ENCODE measurements around the gene MRC2.

Gene MRC2

GRCh38 chr17:62662855-62663254 lies 35.4 kb downstream of the MRC2 start:
- ATAC-seq (no peak), DNase-seq (no peak)
- H3K4me1 Mint-ChIP-seq: peaks cover 10% of the 10 kb centered on the region
- no peak overlapping the region for H3K27ac Mint-ChIP-seq
- no peak overlapping the region for H3K4me3 Mint-ChIP-seq
- H3K9me3 Mint-ChIP-seq: peaks cover 17 to 23% of the 10 kb centered on the region in 2 donors
- H3K27me3 Mint-ChIP-seq: no peaks in the 10 kb centered on the region

- ATAC-seq (no peak), DNase-seq (no peak)
- no peak overlapping the region for H3K4me3 Mint-ChIP-seq
- no peaks in the 10 kb centered on the region for H3K27me3 Mint-ChIP-seq
- peaks cover 17 to 23% of the 10 kb centered on the region in 2 donors for H3K9me3 Mint-ChIP-seq
- H3K27ac Mint-ChIP-seq: peak overlapping the region in 1 of 2 donors; percentile 56
- H3K4me1 Mint-ChIP-seq: peaks cover 13% of the 10 kb centered on the region
Measured at GRCh38 chr17:62663304-62663703, 35.8 kb downstream of the MRC2 start.

- Mint-ChIP-seq H3K4me3 (no peak overlapping the region), H3K27me3 (no peaks in the 10 kb centered on the region), H3K9me3 (peaks cover 16 to 22% of the 10 kb centered on the region in 2 donors), H3K4me1 (peaks cover 20% of the 10 kb centered on the region), H3K27ac (no peak overlapping the region)
- DNase-seq: no peak
- ATAC-seq: no peak
Measured at GRCh38 chr17:62664336-62665120, 37.1 kb downstream of the MRC2 start.

GRCh38 chr17:62665599-62665998 lies 38.1 kb downstream of the MRC2 start:
- Mint-ChIP-seq H3K4me1 (peaks cover 20% of the 10 kb centered on the region), H3K27ac (no peak overlapping the region), H3K4me3 (no peak overlapping the region)

GRCh38 chr17:62666061-62666800 lies 38.8 kb downstream of the MRC2 start:
- peak; percentile 45 for ATAC-seq
- no peak overlapping the region for H3K4me3 Mint-ChIP-seq
- peaks cover 4 to 5% of the 10 kb centered on the region in 2 donors for H3K9me3 Mint-ChIP-seq

More at GRCh38 chr17:62665599-62665998, 38.1 kb downstream of the MRC2 start:
- no peak for DNase-seq
- no peak for ATAC-seq
- H3K27me3 Mint-ChIP-seq: no peaks in the 10 kb centered on the region
- peaks cover 9 to 12% of the 10 kb centered on the region in 2 donors for H3K9me3 Mint-ChIP-seq

GRCh38 chr17:62666801-62667591 lies 39.5 kb downstream of the MRC2 start:
- Mint-ChIP-seq H3K4me3 (no peak overlapping the region), H3K27me3 (no peaks in the 10 kb centered on the region), H3K9me3 (no peaks in the 10 kb centered on the region), H3K4me1 (peaks cover 21% of the 10 kb centered on the region), H3K27ac (no peak overlapping the region)
- DNase-seq: no peak
- peak; percentile 59 for ATAC-seq

More at GRCh38 chr17:62666061-62666800, 38.8 kb downstream of the MRC2 start:
- DNase-seq: no peak
- peaks cover 20% of the 10 kb centered on the region for H3K4me1 Mint-ChIP-seq
- no peaks in the 10 kb centered on the region for H3K27me3 Mint-ChIP-seq
- no peak overlapping the region for H3K27ac Mint-ChIP-seq

- H3K4me1 Mint-ChIP-seq: peaks cover 25% of the 10 kb centered on the region
- ATAC-seq (no peak), DNase-seq (no peak)
- no peaks in the 10 kb centered on the region for H3K27me3 Mint-ChIP-seq
- no peaks in the 10 kb centered on the region for H3K9me3 Mint-ChIP-seq
- H3K4me3 Mint-ChIP-seq: no peak overlapping the region
- H3K27ac Mint-ChIP-seq: peak overlapping the region in 1 of 2 donors; percentile 34
Measured at GRCh38 chr17:62668091-62668804, 40.8 kb downstream of the MRC2 start.

- DNase-seq (no peak), ATAC-seq (no peak)
- Mint-ChIP-seq H3K27me3 (no peaks in the 10 kb centered on the region), H3K4me1 (peaks cover 20% of the 10 kb centered on the region), H3K9me3 (no peaks in the 10 kb centered on the region), H3K4me3 (no peak overlapping the region), H3K27ac (no peak overlapping the region)
Measured at GRCh38 chr17:62670202-62670821, 42.8 kb downstream of the MRC2 start.

- H3K27ac Mint-ChIP-seq: no peak overlapping the region
- peaks cover 20% of the 10 kb centered on the region for H3K4me1 Mint-ChIP-seq
- no peak for DNase-seq
- no peaks in the 10 kb centered on the region for H3K27me3 Mint-ChIP-seq
- no peak for ATAC-seq
- H3K9me3 Mint-ChIP-seq: no peaks in the 10 kb centered on the region
- H3K4me3 Mint-ChIP-seq: no peak overlapping the region
Measured at GRCh38 chr17:62671553-62671952, 44.1 kb downstream of the MRC2 start.

GRCh38 chr17:62672957-62673356 lies 45.5 kb downstream of the MRC2 start:
- DNase-seq (no peak), ATAC-seq (no peak)
- peaks cover 15% of the 10 kb centered on the region for H3K4me1 Mint-ChIP-seq
- H3K9me3 Mint-ChIP-seq: no peaks in the 10 kb centered on the region
- H3K27me3 Mint-ChIP-seq: no peaks in the 10 kb centered on the region
- no peak overlapping the region for H3K27ac Mint-ChIP-seq
- no peak overlapping the region for H3K4me3 Mint-ChIP-seq

- no peak for ATAC-seq
Measured at GRCh38 chr17:62673614-62674362, 46.3 kb downstream of the MRC2 start.

GRCh38 chr17:62674363-62674739 lies 46.9 kb downstream of the MRC2 start:
- H3K27ac Mint-ChIP-seq: no peak overlapping the region

More at GRCh38 chr17:62673614-62674362, 46.3 kb downstream of the MRC2 start:
- Mint-ChIP-seq H3K4me3 (no peak overlapping the region), H3K27me3 (no peaks in the 10 kb centered on the region), H3K9me3 (no peaks in the 10 kb centered on the region), H3K27ac (no peak overlapping the region), H3K4me1 (peaks cover 8% of the 10 kb centered on the region)
- no peak for DNase-seq

GRCh38 chr17:62674841-62675240 lies 47.4 kb downstream of the MRC2 start:
- no peak for ATAC-seq
- no peak for DNase-seq
- peaks cover 6% of the 10 kb centered on the region for H3K4me1 Mint-ChIP-seq
- H3K27me3 Mint-ChIP-seq: no peaks in the 10 kb centered on the region
- no peaks in the 10 kb centered on the region for H3K9me3 Mint-ChIP-seq
- H3K27ac Mint-ChIP-seq: no peak overlapping the region
- H3K4me3 Mint-ChIP-seq: no peak overlapping the region

More at GRCh38 chr17:62674363-62674739, 46.9 kb downstream of the MRC2 start:
- Mint-ChIP-seq H3K4me3 (no peak overlapping the region), H3K27me3 (no peaks in the 10 kb centered on the region), H3K4me1 (peaks cover 6% of the 10 kb centered on the region), H3K9me3 (no peaks in the 10 kb centered on the region)
- DNase-seq (no peak), ATAC-seq (peak; percentile 31)

GRCh38 chr17:62675260-62675659 lies 47.8 kb downstream of the MRC2 start:
- H3K4me1 Mint-ChIP-seq: peaks cover 6% of the 10 kb centered on the region
- ATAC-seq (no peak), DNase-seq (no peak)
- no peak overlapping the region for H3K27ac Mint-ChIP-seq
- H3K4me3 Mint-ChIP-seq: no peak overlapping the region
- no peaks in the 10 kb centered on the region for H3K27me3 Mint-ChIP-seq
- H3K9me3 Mint-ChIP-seq: no peaks in the 10 kb centered on the region
